Measurements from ENCODE around the gene QRICH2.
A peak's percentile ranks its signal among the peaks of the same experiment; 100 is the strongest.
"Not testable (repeated sequence)": the region's sequence is repeated elsewhere in the genome, so short reads cannot be mapped to it uniquely, and the experiment has no call there.

QRICH2 gene

DNA sequence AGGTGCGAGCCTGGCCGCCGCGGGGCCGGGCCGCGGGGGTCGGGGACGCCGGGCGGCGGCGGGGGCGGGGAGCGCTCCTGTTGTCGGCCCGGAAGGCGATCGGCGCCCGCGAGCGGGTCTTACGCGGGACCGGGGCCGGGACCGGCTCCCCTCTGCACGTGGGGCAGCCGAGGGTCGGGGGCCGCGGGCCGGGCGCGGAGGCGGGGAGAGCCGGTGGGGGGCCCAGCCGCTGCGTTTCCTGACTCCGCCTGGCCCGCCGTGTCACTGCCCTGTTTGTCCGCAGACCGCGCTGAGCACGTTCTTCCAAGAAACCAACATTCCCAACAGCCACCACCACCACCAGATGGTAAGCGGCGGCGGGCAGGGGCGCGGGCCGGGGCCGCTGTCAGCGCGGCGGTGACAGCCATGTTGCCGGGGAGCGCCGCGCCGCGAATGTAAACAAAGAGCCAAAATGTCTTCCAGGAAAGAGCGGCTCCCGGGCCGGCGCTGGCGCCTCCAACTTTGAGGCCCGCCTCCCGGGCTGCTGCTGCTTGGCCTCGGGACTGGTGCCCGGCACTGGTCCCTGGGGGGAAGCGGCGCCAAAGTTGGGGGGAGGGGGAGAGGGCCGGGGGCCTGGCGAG lies 42.3 kb downstream of the QRICH2 start:
- peak; percentile 61 for DNase-seq (ENCODE audit: low read depth)

DNA sequence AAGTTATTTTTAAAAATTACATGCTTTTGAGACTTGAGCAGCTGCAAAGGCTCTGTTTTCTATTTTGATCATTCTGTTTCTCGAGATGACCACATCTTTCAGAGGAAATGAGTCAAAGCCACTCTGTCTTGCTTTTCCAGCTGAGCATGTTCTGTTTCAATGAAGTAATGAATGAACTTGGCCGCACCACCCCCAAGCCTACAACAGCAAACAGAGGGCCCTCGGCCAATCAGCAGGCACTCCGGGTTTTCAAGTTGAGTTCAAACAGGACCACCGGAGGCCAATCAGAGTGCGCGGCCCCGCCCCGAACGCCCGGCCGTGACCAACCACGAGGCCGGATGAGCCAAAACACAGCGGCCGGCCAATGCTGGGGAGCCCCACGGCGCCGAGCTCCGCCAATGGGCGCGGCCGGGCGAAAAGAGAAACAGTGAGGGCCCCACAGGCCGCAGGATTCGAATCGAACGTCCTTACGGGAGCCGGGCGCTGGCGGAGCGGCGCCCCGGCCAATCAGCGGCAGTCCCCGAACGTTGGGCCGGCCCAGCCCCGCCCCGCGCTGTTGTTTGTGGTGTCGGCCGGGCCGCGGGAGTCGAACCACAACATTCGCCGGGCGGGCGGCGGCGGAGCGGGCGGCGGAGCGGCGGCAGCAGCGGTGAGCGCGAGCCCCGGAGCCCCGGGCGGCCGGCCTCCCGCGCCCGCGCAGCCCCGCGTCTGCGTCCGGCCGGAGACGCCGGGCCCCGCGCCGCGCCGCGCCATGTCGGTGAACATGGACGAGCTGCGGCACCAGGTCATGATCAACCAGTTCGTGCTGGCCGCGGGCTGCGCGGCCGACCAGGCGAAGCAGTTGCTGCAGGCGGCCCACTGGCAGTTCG lies 43.1 kb downstream of the QRICH2 start, which contains the start of gene UBALD2:
Gene UBALD2 (plus strand): TSS at position 594 of the 869 bp plus-strand sequence. CDS start 158 bp downstream, at position 752.
- peak; percentile 100 for DNase-seq (ENCODE audit: low read depth)

DNA sequence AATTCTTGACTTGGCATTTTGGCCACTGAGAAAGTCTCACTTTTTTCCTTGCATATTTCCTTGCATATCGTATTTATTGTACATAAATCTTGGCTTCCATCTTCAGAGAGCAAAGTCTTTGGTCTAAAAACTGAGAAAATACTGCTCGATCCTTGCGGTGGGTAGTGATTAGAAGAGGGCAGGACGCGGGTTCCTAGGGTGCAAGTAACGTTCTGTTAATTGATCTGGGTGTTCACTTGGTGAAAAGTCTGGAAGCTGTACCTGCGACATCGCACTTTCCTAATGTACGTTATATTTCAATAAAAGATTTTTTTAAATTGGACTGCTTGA lies 43.7 kb downstream of the QRICH2 start:
- DNase-seq (ENCODE audit: low read depth): no peak

DNA sequence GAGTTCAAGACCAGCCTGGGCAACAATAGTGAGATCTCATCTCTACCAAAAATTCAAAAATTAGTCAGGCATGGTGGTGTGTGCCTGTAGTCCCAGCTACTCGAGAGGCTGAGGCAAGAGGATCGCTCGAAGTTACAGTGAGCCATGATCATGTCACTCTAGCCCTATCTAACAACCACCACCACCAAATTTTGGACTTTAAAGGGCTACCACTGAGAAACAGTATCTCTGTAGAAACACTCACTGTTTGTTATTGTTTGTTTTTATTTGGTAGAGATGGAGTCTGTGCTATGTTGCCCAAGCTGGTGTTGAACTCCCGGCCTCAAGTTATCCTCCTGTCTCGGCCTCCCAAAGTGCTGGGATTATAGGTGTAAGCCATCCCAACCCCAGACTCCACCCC lies 44.2 kb downstream of the QRICH2 start:
- no peak for DNase-seq (ENCODE audit: low read depth)

DNA sequence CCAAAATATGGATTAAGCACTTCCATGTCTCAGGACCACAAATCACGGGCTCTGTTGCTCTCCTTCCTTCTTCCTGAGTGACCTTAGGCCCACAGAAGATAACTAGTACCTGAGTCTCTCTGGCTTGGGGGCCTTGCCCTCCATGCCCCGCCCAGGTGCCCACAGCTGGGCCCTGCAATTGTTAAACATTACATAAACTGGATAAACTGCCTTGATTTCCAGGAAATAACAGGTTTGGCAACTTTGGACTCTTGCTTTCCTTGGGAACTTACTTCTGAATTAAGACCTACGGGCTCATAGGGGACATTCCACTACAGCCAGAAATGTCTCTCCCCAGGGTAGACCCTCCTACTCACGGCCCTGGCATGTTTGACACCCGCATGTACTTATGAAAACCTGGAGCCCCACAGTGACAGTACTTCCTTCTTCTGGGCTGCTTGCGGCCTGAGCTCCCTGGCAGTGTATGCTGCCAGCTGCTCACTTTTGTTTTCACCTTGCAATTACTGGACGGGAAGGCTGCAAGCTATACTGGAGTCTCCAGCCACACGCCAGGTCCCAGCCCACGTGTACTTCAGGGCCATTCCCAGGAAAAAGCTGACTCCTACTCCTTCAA lies 45.2 kb downstream of the QRICH2 start:
- DNase-seq (ENCODE audit: low read depth): no peak

DNA sequence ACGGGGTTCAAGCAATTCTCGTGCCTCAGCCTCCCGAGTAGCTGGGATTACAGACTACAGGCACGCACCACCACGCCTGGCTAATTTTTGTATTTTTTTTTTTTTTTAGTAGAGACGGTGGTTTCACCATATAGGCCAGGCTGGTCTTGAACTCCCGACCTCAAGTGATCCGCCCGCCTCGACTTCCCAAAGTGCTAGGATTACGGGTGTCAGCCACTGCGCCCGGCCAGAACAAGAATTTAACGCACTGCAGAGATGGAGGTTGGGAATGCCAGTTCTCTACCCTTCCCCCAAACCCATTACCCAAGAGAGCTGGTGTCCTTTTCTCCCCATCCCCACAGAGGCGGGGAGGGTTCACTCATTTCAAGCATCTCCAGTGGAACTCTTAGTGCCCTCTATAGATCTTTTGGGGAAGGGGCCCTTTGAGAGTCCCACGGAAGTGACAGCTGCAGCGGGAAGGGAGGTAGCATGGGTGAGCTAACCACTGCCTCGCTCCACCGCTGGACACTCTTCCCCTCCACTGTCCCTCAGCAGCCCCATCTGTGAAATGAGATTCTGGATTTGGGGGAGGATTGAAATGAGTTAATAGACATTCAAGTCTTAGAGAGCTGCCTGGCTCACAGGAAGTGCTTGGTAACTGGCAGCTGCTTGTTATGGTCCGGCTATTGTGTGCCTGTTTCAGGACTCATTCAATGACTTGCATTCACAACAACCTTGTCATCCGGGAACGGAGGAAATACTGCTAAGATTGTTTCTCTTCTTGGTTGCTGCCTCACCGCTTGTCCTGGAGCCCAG lies 46.5 kb downstream of the QRICH2 start:
- peak; percentile 52 for DNase-seq (ENCODE audit: low read depth)

DNA sequence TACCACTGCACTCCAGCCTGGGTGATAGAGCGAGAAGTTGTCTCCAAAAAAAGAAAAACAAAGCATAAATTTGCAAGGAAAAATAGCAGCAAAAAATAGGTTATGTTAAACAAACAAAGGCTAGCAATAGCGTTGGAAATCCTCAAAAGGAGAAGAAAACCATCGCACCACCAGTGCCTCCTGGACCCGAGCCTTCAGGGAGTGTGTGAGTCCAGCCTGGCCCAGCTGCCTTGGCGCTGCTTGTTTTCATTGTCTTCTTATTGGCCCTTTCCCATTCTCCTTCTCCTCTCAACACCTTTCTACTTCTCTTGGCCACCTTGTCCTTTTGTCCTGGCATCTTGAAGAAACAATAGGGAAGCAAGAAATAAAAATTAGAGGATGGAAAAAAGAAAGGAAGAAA lies 47.4 kb downstream of the QRICH2 start:
- DNase-seq (ENCODE audit: low read depth): no peak

DNA sequence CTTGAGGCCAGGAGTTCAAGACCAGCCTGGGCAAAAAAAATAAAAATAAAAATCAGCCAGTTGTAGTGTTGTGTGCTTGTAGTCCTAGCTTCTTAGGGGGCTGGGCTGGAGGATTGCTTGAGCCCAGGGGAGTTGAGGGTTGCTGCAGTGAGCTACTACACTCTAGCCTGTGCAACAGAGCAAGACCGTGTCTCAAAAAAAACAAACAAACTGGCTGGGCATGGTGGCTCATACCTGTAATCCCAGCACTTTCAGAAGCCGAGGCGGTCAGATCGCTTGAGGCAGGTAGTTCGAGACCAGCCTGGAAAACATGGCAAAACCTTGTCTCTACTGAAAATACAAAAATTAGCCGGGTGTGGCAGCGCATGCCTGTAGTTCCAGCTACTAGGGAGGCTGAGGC lies 47.9 kb downstream of the QRICH2 start:
- DNase-seq (ENCODE audit: low read depth): no peak

DNA sequence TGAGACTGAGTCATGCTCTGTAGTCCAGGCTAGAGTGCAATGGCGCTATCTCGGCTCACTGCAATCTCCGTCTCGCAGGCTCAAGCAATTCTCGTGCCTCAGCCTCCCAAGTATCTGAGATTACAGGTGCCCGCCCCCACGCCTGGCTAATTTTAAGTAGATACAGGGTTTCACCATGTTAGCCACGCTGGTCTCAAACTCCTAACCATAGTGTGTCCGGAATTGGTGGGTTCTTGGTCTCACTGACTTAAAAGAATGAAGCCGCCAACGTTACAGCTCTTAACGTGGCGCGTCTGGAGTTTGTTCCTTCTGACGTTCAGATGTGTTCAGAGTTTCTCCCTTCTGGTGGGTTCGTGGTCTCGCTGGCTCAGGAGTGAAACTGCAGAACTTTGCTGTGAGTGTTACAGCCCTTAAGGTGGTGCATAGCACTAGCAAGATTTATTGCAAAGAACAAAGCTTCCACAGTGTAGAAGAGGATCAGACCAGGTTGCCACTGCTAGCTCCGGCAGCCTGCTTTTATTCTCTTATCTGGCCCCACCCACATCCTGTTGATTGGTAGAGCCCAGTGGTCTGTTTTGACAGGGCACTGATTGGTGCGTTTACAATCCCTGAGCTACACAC lies 51.5 kb downstream of the QRICH2 start:
- not testable (repeated sequence) for DNase-seq (ENCODE audit: low read depth)

DNA sequence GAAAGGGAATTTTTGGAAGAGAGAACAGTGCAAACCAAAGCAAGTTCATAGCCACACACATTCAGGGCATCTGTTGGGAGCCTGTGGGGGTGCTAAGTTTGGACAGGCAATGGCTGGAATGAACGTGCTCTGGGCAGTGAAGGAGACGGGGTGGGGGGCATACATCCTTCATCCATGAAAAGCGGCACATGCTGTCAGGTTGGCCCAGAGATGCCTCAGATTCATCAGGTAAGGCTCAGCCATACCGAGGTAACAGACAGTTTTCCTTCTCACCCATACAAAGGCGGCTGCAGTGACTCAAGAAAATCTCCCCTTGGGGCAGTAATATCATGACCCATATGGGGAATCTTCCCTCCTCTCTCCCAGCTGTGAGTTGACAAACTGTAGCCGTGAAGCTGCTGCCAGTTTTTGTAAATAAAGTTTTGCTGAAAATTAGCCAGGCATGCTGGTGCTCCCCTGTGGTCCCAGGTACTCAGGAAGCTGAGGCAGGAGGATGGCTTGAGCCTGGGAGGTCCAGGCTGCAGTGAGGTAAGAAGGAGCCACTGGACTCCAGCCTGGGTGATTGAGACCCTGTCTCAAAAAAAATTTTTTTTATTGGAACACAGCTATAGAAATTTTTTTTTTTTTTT lies 52.2 kb downstream of the QRICH2 start:
- DNase-seq (ENCODE audit: low read depth): no peak

DNA sequence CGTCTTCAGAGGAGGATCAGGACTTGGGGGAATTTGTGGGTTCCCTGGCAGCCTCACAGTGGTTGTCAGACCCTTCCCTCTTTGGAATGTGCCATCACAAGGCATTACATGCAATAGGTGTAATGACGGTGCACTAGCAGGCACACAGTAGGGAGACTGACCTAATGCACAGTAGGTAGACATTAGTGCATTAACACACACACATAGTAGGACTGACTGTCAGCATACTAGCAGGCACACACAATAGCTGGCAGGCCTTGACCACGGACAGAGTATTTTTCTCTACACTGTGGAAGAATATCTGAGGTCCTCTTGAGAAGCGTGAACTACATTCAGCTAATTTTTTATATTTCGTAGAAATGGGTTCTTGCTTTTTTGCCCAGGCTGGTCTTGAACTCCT lies 53.8 kb downstream of the QRICH2 start:
- DNase-seq (ENCODE audit: low read depth): no peak

DNA sequence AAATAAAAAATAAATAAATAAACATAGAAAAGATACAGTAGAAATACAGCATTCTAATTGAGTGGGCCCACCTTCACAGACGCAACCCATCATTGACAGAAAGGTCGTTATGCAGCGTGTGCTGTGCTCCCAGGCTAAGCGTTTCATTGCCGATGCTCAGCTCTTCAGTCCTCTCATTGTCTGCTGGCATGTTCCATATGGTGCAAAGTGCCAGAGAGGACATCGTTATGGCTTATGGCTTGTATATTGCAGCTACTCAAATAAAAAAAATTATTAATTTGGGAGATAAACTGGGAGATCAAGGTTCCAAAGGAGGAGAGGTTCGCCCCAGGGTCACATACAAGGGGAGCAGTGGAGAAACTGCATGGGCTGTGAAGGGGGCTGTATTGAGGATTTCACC lies 54.2 kb downstream of the QRICH2 start:
- no peak for DNase-seq (ENCODE audit: low read depth)

DNA sequence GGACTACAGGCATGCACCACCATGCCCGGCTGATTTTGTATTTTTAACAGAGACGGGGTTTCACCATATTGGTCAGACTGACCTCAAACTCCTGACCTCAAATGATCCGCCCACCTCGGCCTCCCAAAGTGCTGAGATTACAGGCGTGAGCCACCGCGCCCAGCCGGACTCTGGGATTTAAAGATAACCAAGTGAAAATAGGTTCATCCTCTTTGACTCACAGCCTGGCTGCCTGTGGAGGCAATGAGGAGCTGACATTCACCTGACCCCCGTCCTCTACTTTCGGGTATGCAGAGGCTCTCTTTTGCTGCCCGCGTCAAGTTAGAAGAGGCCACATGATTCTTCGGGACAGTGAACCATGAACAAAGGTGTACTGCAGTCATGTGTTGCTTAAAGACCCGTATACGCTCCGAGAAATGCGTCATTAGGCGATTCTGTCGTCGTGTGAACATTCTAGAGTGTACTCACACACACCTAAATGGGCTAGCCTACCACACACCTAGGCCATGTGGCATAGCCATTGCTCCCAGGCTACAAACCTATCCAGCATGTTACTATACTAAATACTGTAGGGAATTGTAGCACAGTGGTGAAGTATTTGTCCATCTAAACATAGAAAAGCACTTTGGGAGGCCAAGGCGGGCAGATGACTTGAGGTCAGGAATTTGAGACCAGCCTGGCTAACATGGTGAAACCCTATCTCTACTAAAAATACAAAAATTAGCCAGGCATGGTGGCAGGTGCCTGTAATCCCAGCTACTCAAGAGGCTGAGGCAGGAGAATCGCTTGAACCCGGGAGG lies 54.9 kb downstream of the QRICH2 start:
- not testable (repeated sequence) for DNase-seq (ENCODE audit: low read depth)

DNA sequence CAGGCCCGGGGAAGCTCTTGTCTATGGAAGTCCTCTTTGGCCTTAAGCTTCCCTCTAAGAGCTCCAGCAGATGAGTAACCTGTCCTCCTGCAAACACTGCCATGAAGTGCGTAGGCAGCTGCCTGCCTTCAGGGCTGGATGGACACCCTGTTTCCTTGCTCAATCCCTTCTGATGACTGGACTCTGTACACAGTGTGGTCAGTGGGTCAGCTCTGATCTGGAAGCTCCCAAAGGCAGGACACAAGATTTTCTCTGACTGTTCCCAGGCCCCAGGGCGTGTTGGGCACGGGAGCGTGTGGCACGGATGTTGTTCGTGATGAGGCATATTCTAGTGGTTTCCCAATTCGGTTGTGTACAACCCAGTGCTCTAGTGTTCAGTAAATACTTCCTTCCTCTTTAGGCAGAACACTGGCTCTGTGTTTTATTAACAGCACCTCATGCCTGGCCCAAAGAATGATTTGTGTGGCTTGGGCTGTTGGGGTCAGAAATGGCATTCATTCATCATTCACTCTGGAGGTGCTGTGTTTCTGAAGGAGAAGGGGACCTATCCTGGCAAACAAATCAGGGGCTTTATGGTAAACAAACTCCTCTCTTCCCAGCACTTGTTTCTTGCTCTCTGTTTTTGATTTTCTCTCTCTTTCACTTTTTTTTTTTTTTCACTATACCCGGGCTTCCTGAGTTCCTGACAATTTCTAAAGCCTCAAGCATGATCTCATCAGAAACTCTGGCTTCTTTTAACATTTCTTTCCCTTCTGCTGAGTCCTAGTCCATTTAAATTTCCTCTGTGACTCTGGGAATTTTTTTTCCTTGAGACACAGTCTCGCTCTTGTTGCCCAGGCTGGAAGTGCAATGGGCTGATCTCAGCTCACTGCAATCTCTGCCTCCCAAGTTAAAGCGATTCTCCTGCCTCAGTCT lies 55.8 kb downstream of the QRICH2 start:
- DNase-seq (ENCODE audit: low read depth): peak; percentile 97

DNA sequence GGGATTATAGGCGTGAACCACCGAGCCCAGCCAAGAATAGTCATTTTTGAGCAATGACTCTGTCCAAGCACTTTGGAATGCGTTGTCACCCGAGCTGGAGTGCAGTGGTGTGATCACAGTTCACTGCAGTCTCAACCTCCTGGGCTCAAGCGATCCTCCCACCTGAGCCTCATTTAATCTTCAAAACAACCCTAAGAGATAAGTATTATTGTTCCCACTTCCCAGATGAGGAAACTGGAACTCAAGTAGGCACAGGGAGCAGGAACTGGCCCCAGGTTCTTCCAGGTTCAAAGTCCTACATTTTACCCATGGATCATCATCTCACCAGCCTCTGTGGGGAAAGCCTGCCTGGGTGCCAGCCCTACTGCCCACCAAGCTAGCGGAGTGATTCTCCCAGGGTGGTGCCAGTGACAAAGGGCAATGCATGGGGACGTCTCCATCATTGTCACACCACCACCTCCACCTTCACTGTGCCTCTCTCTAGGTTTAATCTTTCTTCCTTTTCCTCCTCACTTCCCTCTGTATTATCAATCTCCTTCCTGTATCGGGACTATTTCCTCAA lies 56.5 kb downstream of the QRICH2 start:
- DNase-seq (ENCODE audit: low read depth): peak; percentile 39

DNA sequence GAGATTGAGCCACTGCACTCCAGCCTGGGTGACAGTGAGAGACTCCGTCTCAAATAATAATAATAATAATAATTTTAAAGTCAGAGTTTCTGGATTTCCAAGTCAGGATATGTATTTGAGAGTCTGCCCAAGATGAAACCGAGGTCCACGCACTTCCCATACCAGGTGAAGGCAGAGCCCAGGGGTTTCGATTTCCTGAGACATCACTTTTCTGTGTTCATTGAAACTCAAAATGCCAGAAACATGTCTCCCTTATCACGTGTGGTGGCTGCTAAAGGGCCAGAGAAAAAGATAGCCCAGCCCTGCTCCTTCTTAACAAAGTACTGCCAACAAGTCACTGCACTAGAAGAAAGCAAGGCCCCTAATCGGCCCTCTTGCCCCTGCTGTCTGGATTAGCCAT lies 57.9 kb downstream of the QRICH2 start:
- no peak for DNase-seq (ENCODE audit: low read depth)

DNA sequence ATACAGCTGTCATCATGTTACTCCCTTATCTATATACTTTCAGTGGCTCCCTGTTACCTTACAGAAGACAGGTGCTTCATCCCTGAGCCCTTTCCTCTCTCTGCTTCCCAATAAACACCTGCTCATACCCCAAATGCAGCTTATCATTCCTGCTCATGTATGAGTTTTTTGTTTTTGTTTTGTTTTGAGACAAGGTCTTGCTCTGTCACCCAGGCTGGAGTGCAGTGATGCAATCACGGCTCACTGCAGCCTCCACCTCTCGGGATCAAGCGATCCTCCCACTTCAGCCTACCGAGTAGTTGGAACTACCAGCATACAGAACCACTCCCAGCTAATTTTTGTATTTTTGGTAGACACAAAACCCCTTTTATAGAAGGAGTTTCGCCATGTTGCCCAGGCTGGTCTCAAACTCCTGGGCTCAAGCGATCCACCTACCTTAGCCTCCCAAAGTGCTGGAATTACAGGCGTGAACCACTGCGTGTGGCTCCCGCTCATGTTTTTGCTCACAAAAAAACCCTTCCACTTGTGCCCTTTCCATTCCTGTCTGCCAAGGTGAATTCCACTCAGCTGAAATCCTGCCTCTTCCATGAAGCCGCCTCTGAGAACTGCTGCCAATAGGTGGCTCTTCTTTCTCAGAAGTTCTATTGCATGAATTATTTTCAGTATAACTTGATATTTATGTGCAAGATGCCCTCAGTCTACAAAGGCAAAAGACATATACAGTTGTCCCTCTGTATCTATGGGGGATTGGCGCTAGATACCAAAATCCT lies 59.9 kb downstream of the QRICH2 start:
- no peak for DNase-seq (ENCODE audit: low read depth)

DNA sequence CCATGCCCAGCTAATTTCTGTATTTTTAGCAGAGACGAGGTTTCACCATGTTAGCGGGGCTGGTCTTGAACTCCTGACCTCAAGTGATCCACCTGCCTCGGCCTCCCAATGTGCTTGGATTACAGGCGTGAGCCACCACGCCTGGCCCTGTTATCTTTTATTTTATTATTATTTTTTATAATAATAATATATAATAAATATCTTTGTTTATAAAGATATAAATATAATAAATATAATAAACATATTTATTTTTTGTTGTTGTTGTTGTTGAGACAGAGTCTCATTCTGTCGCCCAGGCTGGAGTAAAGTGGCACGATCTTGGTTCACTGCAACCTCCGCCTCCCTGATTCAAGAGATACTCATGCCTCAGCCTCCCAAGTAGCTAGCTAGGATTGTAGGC lies 60.8 kb downstream of the QRICH2 start:
- no peak for DNase-seq (ENCODE audit: low read depth)

Measured in EH (cell line).